Trophoblast cell (in vitro differentiated cells and primary cell): ENCODE measurements around the gene CACNA1I.

Experiments
- DNase-seq, 2 donors: peaks; one replicate each; pipeline ENCODE4 v3.0.0-alpha.2; 2016
- H2AFZ ChIP-seq: 2 replicates; pipeline ENCODE4 v1.6.1; 2013; ENCODE audit warnings: low read length, moderate library complexity, mild to moderate bottlenecking; ENCODE audit not compliant: insufficient read depth, poor library complexity
- H2AK5ac ChIP-seq: 2 replicates; pipeline ENCODE4 v1.6.1; 2013; ENCODE audit warnings: mild to moderate bottlenecking, low read length
- H2BK120ac ChIP-seq: 2 replicates; pipeline ENCODE4 v1.6.1; 2013; ENCODE audit warnings: low read length, mild to moderate bottlenecking, moderate library complexity; ENCODE audit not compliant: insufficient read depth, poor library complexity
- H2BK12ac ChIP-seq: 2 replicates; pipeline ENCODE4 v1.6.1; 2013; ENCODE audit warnings: mild to moderate bottlenecking, low read length, moderate library complexity
- H2BK5ac ChIP-seq: 2 replicates; pipeline ENCODE4 v1.6.1; 2013; ENCODE audit warnings: low read length, low read depth, moderate library complexity, mild to moderate bottlenecking; ENCODE audit not compliant: poor library complexity
- H3K14ac ChIP-seq: 2 replicates; pipeline ENCODE4 v1.6.1; 2013; ENCODE audit warnings: mild to moderate bottlenecking, low read length
- H3K18ac ChIP-seq: 2 replicates; pipeline ENCODE4 v1.6.1; 2013; ENCODE audit warnings: mild to moderate bottlenecking, low read length
- H3K23ac ChIP-seq: 2 replicates; pipeline ENCODE4 v1.6.1; 2013; ENCODE audit warnings: low read length
- H3K27ac ChIP-seq: 2 replicates; pipeline ENCODE4 v1.5.1; 2013; ENCODE audit warnings: low read depth, mild to moderate bottlenecking, inconsistent platforms, low read length, moderate library complexity
- H3K27me3 ChIP-seq: 2 replicates; pipeline ENCODE4 v1.6.1; 2013; ENCODE audit warnings: inconsistent platforms, mild to moderate bottlenecking, low read length, moderate library complexity; ENCODE audit not compliant: insufficient read depth
- H3K36me3 ChIP-seq, 2 experiments: 1 replicate in 1 of 2; 2 replicates in 1 of 2; pipeline ENCODE4 v1.6.1; 2013; ENCODE audit warnings: low read length in 2 of 2, mild to moderate bottlenecking in 2 of 2, moderate library complexity in 1 of 2; ENCODE audit not compliant: insufficient read depth in 2 of 2, control insufficient read depth in 1 of 2
- H3K4ac ChIP-seq: 2 replicates; pipeline ENCODE4 v1.6.1; 2013; ENCODE audit warnings: low read depth, mild to moderate bottlenecking, low read length, moderate library complexity
- H3K4me1 ChIP-seq, 2 experiments: 1 replicate in 1 of 2; 2 replicates in 1 of 2; pipeline ENCODE4 v1.6.1; 2013; ENCODE audit warnings: low read length in 2 of 2, mild to moderate bottlenecking in 2 of 2, moderate library complexity in 1 of 2; ENCODE audit not compliant: insufficient read depth in 2 of 2, control insufficient read depth in 1 of 2
- H3K4me2 ChIP-seq: 2 replicates; pipeline ENCODE4 v1.6.1; 2013; ENCODE audit warnings: inconsistent platforms, mild to moderate bottlenecking, low read length, moderate library complexity
- H3K4me3 ChIP-seq: 2 replicates; pipeline ENCODE4 v1.5.1; 2013; ENCODE audit warnings: mild to moderate bottlenecking, low read depth, low read length, inconsistent platforms
- H3K79me1 ChIP-seq: one replicate; pipeline ENCODE4 v1.6.1; 2013; ENCODE audit warnings: low read length
- H3K79me2 ChIP-seq: 2 replicates; pipeline ENCODE4 v1.6.1; 2013; ENCODE audit warnings: low read length, mild to moderate bottlenecking; ENCODE audit not compliant: control insufficient read depth, insufficient read depth, poor library complexity
- H3K9ac ChIP-seq: 2 replicates; pipeline ENCODE4 v1.6.1; 2013; ENCODE audit warnings: mild to moderate bottlenecking, low read length
- H3K9me3 ChIP-seq: 2 replicates; pipeline ENCODE4 v1.6.1; 2013; ENCODE audit warnings: low read depth, mild to moderate bottlenecking, control low read depth, inconsistent platforms, low read length; ENCODE audit not compliant: insufficient read depth
- H4K12ac ChIP-seq: 2 replicates; pipeline ENCODE4 v1.6.1; 2013; ENCODE audit warnings: low read depth, mild to moderate bottlenecking, low read length, moderate library complexity
- H4K8ac ChIP-seq: 2 replicates; pipeline ENCODE4 v1.6.1; 2013; ENCODE audit warnings: low read depth, mild to moderate bottlenecking, low read length, moderate library complexity
- H4K91ac ChIP-seq: one replicate; pipeline ENCODE4 v1.6.1; 2013; ENCODE audit warnings: low read depth, mild to moderate bottlenecking, low read length, moderate library complexity
- WGBS: extraction: QIAGEN DNeasy Blood & Tissue Kit; methylation state at CpG from one replicate; pipeline ENCODE4 v1.1.7; 2013; ENCODE audit warnings: missing lambda C conversion rate; ENCODE audit not compliant: insufficient read length, insufficient coverage; ENCODE audit errors: extremely low coverage; 5-methylcytosine and 5-hydroxymethylcytosine counted together

The CACNA1I gene

DNA sequence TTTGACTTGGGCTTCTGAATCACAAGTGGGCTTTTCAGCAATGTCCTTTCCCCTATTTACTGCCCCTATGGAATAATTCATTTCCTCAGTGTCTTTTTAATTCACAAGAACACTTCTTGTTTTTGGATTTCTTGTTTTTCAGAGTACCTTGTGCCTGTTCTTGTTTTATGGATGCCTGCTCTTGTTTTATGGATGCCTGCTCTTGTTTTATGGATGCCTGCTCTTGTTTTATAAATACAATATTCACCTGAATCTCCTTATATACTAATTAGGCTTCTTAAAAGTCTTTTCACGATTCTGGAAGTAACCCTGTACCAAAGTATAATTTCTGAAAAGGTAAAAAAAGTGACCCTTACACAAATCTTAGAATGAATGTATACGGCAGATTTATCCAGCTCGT, 32.8 kb downstream of the CACNA1I start:
- H3K36me3 ChIP-seq = no peaks in the 10 kb centered on the region
- H2BK5ac ChIP-seq = no peak overlapping the region
- H3K9me3 ChIP-seq = peaks cover 2% of the 10 kb centered on the region
- H4K8ac ChIP-seq = no peak overlapping the region
- H3K9ac ChIP-seq = no peak overlapping the region
- H2BK12ac ChIP-seq = no peak overlapping the region
- H3K27me3 ChIP-seq = no peaks in the 10 kb centered on the region
- H3K27ac ChIP-seq = no peak overlapping the region
- H3K4me3 ChIP-seq = no peak overlapping the region
- no peak overlapping the region for H4K91ac ChIP-seq
- no peak overlapping the region for H3K14ac ChIP-seq
- H2AFZ ChIP-seq = no peak overlapping the region
- no peaks in the 10 kb centered on the region for H3K4me1 ChIP-seq
- H3K79me2 ChIP-seq = no peaks in the 10 kb centered on the region
- no CpG with 5 or more reads among the region's 3 CpGs for WGBS
- H3K4me2 ChIP-seq = no peak overlapping the region
- no peak for DNase-seq
- H3K18ac ChIP-seq = no peak overlapping the region
- H3K79me1 ChIP-seq = no peaks in the 10 kb centered on the region
- H2BK120ac ChIP-seq = no peak overlapping the region
- H3K4ac ChIP-seq = no peak overlapping the region
- no peak overlapping the region for H3K23ac ChIP-seq
- no peak overlapping the region for H4K12ac ChIP-seq
- H2AK5ac ChIP-seq = no peak overlapping the region

DNA sequence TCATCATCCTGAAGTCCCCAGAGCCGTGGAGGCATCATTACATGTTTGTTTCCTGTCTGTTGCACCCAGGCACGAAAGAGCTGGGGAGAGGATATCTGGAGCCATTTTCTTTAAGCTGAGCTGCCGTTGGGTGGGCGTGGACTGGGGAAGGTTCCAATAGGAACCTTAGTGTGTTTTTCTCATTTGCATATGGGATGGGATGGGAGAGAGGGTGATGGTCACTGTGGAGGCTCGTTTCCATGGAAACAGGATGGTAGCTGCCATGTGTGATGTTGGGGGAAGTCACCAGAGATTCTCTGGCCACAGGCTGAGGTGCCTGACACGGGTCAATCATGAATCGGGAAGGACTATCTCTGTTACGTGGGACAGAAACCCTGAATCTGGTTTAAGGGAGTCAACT, 39.7 kb downstream of the CACNA1I start:
- Histone ChIP-seq H3K4me2 (no peak overlapping the region), H2AK5ac (no peak overlapping the region), H2BK120ac (no peak overlapping the region), H3K27ac (no peak overlapping the region), H3K9ac (no peak overlapping the region), H2BK12ac (no peak overlapping the region), H3K4ac (no peak overlapping the region), H4K8ac (no peak overlapping the region), H3K4me3 (no peak overlapping the region), H3K18ac (no peak overlapping the region), H3K27me3 (no peaks in the 10 kb centered on the region), H3K79me1 (no peaks in the 10 kb centered on the region), H2BK5ac (no peak overlapping the region), H2AFZ (no peak overlapping the region), H3K14ac (no peak overlapping the region), H3K36me3 (no peaks in the 10 kb centered on the region), H4K91ac (no peak overlapping the region), H3K23ac (no peak overlapping the region), H3K4me1 (no peaks in the 10 kb centered on the region), H4K12ac (no peak overlapping the region), H3K79me2 (no peaks in the 10 kb centered on the region), H3K9me3 (peaks cover 8% of the 10 kb centered on the region)
- no peak for DNase-seq
- no CpG with 5 or more reads among the region's 8 CpGs for WGBS

GRCh38 chr22:39610766-39611165, 40.2 kb downstream of the CACNA1I start:
- no CpG with 5 or more reads among the region's 7 CpGs for WGBS
- Histone ChIP-seq H3K9ac (no peak overlapping the region), H2BK12ac (no peak overlapping the region), H3K4ac (no peak overlapping the region), H2BK5ac (no peak overlapping the region), H4K8ac (no peak overlapping the region), H3K36me3 (no peaks in the 10 kb centered on the region), H3K79me1 (no peaks in the 10 kb centered on the region), H3K79me2 (no peaks in the 10 kb centered on the region), H3K4me3 (peak overlapping the region; percentile 42), H3K23ac (no peak overlapping the region), H3K18ac (no peak overlapping the region), H3K27me3 (no peaks in the 10 kb centered on the region), H3K27ac (no peak overlapping the region), H2AFZ (no peak overlapping the region), H3K14ac (no peak overlapping the region), H2BK120ac (no peak overlapping the region), H3K4me1 (no peaks in the 10 kb centered on the region), H3K9me3 (peaks cover 8% of the 10 kb centered on the region), H2AK5ac (no peak overlapping the region), H4K12ac (no peak overlapping the region), H4K91ac (no peak overlapping the region), H3K4me2 (no peak overlapping the region)
- DNase-seq = no peak

- Histone ChIP-seq H2BK5ac (no peak overlapping the region), H3K18ac (no peak overlapping the region), H3K4me3 (no peak overlapping the region), H3K9me3 (peaks cover 8% of the 10 kb centered on the region), H3K4ac (no peak overlapping the region), H3K23ac (no peak overlapping the region), H3K14ac (no peak overlapping the region), H3K79me1 (no peaks in the 10 kb centered on the region), H2AK5ac (no peak overlapping the region), H3K4me1 (no peaks in the 10 kb centered on the region), H3K27me3 (no peaks in the 10 kb centered on the region), H3K79me2 (no peaks in the 10 kb centered on the region), H3K36me3 (no peaks in the 10 kb centered on the region), H2BK120ac (no peak overlapping the region), H2BK12ac (no peak overlapping the region), H4K91ac (no peak overlapping the region), H3K27ac (no peak overlapping the region), H4K8ac (no peak overlapping the region), H4K12ac (no peak overlapping the region), H3K4me2 (no peak overlapping the region), H2AFZ (no peak overlapping the region), H3K9ac (no peak overlapping the region)
- DNase-seq = no peak
- WGBS = no CpG with 5 or more reads among the region's 4 CpGs
These were observed 40.8 kb downstream of the CACNA1I start for GRCh38 chr22:39611360-39611759.
